AG09319 (cell line): ENCODE measurements around the gene MOSMO.

Source experiments
- DNase-seq: peaks from one replicate; pipeline ENCODE4 v3.0.0-alpha.2; 2010; ENCODE audit warnings: low read depth; ENCODE audit errors: extremely low read depth
- TF ChIP-seq, protein P1 (sequence below): IDR thresholded peaks from 2 replicates; pipeline ENCODE4 v1.5.1; 2011; ENCODE audit warnings: low read depth, mild to moderate bottlenecking, inconsistent platforms, low read length, moderate library complexity

Gene MOSMO

GRCh38 chr16:22003195-22003594 lies 4.7 kb upstream of the MOSMO start:
- DNase-seq, result no peak
- TF ChIP-seq, protein P1, sequence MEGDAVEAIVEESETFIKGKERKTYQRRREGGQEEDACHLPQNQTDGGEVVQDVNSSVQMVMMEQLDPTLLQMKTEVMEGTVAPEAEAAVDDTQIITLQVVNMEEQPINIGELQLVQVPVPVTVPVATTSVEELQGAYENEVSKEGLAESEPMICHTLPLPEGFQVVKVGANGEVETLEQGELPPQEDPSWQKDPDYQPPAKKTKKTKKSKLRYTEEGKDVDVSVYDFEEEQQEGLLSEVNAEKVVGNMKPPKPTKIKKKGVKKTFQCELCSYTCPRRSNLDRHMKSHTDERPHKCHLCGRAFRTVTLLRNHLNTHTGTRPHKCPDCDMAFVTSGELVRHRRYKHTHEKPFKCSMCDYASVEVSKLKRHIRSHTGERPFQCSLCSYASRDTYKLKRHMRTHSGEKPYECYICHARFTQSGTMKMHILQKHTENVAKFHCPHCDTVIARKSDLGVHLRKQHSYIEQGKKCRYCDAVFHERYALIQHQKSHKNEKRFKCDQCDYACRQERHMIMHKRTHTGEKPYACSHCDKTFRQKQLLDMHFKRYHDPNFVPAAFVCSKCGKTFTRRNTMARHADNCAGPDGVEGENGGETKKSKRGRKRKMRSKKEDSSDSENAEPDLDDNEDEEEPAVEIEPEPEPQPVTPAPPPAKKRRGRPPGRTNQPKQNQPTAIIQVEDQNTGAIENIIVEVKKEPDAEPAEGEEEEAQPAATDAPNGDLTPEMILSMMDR, result no peak

- DNase-seq, result no peak
- TF ChIP-seq, protein P1, result no peak
These were observed 3.6 kb upstream of the MOSMO start for GRCh38 chr16:22004341-22004740.

DNA sequence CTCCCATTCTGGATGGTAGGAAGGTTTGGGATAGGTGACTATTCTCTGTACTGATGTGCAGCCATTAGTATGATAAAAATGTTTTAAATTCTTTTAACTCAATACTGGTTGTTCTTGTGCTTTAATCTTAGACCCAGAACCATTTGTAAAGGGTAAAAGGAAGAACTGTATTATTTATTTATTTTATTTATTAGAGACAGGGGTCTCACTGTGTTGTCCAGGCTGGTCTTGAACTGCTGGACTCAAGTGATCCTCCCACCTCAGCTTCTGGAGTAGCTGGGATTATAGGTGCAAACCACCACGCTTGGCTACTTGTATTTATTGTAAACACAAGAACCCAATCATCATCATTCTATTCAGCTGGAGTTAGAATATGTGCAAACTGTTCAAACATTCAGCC lies 2.2 kb upstream of the MOSMO start:
- no peak for DNase-seq
- TF ChIP-seq, protein P1, result no peak

- TF ChIP-seq, protein P1, result no peak
- DNase-seq, result no peak
These were observed 1.3 kb upstream of the MOSMO start for GRCh38 chr16:22006636-22007035.

DNA sequence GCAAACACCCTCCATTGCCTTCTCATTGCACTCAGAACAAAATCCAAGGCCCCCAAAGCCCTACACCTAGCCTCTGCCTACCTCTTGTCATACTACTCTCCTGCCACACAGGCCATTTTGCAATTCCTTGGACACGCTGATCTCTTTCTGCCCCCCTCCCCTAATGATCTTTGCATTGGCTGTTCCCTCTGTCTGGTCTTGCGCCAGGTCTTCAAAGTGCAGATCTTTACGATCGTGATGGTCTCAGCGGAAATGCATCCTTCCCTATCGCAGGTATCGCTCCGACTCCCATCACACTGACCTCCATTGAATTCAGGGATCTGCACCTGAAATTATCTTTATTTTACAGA lies 777 bp upstream of the MOSMO start:
- no peak for DNase-seq
- TF ChIP-seq, protein P1, result no peak

DNA sequence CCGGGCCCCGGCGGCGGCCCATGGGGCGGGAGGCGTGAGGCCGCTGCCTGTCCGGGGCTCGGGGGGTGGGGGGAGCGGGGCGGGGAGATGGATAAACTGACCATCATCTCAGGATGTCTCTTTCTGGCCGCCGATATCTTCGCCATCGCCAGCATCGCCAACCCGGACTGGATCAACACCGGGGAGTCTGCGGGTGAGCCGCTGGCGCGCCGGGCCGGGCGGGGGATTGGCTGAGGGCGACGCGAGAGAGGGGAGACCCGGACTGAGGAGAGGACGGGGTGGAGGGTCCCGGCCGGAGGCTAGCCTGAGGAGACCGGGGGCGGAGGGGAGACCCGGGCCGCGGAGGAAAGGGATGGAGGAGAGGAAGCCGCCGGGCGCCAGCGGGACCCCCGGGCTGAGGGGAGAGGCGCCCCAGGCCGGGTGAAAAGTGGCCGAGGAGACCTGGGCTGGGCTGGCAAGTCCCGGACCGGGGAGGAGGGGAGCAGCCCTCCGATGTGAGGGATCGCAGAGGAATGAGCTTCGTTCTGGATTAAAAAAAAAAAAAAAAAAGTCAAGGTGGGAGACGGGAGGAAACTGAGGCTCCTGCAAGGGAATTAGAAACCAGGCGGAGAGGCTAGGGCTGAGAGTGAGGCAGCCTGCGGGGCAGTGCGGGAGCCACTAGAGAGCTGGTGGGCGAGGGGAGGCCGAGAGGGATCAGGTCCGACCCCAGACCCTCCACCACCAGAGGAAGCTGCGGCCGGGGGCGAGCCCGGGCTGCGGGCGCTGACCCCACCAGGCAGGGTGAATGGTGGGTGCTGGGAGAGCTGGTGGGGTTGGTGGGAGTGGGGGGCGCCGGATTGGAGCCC lies 526 bp downstream of the MOSMO start:
- TF ChIP-seq, protein P1, result no peak
- DNase-seq, result no peak

GRCh38 chr16:22010902-22011301 lies 3.0 kb downstream of the MOSMO start:
- DNase-seq, result no peak
- TF ChIP-seq, protein P1, result no peak
